HL-60/S4 treated with retinoic acid at 250 ng/mL for 4 days and 3 days (cell line): ENCODE results near the gene ADGRV1.
"Not testable (repeated sequence)": the region's sequence is repeated elsewhere in the genome, so short reads cannot be mapped to it uniquely, and the experiment has no call there.

Experiments used
- in situ Hi-C: fragments of 300-500 bp; cut with MboI; formaldehyde crosslinking; loops from 2 replicates; pipeline ENCODE4 v1.7.0; 2022; ENCODE audit warnings: low sequenced_read_pairs

Gene ADGRV1

DNA sequence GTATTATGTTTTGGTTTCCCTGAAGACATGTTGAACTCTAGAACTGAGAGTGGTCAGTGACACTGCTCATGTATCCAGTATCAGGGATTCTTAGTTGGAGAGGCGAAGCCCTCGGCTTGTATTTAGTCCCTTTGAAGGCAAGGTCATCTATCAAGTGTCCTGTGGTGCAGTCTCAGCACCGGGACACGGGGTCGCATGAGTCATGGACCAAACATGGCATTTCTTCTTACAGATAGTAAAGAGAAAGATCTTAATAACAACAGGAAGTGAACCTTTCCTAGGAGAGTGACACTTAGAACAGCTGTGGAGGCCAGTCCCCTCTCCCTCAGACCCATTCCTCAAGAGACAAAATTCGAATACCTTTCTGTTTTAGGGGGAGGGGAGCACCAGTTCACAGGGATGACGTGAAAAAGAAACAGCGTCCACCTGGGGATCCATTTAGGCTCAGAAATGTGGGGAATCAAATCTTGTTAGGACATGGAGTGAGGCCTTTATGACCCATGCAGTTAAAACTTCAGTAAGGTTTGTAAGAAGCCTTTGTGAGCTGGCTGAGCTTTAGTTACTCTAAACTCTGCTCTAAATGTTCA, 86.5 kb downstream of the ADGRV1 start:
- in situ Hi-C loops = no loop called here

DNA sequence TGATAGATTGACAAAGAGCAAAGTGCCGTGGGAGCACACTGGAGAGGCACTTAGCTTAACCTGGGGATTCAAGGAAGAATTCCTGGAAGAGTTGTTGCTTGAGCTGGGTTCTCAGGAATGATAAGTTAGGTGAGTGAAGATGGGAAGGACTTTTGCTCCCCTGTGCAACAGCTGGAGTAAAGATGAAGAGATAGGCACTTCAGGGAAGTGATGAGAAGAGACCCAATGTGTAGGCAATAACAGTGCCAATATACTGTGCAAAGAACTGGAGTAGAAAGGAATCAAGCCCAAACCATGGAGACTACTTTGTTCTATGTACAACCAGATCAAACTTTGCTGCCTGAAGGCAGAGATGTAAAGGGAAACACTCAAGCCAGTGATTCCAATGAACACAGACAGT, 92.2 kb downstream of the ADGRV1 start:
- in situ Hi-C loops = no loop called here

DNA sequence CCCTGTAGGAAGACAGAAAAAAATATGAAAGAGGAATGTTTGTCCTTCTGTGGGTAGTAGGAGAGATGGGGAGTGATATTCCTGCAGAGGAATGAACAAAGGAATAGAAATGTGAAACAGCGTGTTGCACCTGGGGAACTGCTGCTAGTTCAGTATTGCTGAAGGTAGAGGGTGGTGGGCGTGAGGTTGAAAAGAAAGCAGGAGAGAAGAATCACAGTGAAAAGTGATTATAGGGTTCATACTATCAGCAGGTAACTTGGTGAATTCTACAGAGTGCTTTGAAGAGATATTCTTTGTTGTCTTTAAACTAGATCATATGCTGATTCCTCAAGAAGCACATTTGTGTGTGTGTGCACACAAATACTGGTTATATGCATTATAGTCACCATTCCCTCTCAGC, 95.6 kb downstream of the ADGRV1 start:
- in situ Hi-C loops = no loop called here

DNA sequence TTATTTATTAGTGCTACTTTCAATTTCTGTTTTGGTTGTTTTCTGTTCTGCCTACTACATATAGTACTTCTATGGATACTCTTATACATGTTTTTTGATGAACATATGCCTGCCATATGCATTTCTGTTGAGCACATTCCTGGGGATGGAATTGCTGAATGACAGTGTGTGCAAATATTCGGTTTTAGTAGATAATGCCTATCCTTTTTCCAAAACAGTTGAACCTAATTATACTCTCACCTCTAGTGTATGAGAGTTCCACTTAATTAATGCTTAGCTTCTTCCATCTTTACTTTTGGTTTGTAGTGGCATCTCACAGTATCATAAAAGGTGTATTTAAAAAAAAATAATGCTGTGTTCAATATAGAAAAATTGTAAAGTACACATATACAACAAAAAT, 96.8 kb downstream of the ADGRV1 start:
- in situ Hi-C loops = no loop called here

DNA sequence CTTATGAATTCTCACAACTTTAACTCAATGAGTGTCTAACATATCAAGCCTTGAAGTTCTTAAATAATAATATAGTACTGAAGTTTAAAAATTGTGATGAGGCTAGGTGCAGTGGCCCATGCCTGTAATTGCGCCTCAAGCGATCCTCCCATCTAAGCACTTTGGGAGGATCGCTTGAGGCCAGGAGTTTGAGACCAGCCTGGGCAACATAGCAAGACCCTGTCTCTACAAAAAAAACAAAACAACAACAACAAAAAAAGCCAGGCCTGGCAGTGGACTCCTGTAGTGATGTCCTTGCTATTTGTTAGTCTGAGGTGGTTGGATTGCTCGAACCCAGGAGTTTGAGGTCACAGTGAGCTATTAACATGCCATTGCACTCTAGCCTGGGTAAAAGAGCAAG, 98.4 kb downstream of the ADGRV1 start:
- in situ Hi-C loops = no loop called here

DNA sequence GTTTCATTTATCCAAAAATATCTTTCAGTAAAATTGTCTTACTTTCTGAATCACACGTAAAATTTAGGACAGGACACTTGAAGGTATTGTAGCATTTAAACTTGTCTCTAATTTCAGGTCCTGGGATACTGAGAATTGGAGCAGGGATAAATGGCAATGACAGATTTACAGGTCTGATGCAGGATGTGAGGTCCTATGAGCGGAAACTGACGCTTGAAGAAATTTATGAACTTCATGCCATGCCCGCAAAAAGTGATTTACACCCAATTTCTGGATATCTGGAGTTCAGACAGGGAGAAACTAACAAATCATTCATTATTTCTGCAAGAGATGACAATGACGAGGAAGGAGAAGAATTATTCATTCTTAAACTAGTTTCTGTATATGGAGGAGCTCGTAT, 99.2 kb downstream of the ADGRV1 start:
- in situ Hi-C loops = no loop called here

DNA sequence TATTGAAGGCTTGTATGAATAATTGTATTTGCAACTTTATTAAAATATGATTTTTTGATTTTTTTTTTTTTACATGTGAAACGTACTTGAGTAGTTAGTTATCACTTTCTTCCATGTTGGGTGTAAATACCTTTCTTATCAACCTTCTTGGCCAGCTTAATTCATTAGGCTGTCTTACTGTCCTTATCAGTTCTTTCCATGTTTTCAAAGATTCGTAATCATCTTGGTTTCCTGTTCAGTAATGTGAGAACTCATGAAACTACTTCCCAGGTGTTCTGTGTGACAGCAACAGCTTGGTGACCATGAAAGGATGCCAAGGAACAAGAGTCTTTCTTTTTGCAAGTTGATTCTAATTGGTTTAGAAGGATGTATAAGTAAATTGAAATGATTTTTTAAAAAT, 100.0 kb downstream of the ADGRV1 start:
- in situ Hi-C loops = no loop called here

DNA sequence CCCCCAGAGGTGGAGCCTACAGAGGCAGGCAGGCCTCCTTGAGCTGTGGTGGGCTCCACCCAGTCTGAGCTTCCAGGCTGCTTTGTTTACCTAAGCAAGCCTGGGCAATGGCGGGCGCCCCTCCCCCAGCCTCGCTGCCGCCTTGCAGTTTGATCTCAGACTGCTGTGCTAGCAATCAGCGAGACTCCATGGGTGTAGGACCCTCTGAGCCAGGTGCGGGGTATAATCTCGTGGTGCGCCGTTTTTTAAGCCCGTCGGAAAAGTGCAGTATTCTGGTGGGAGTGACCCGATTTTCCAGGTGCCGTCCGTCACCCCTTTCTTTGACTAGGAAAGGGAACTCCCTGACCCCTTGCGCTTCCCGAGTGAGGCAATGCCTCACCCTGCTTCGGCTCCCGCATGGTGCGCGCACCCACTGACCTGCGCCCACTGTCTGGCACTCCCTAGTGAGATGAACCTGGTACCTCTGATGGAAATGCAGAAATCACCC, 109.5 kb downstream of the ADGRV1 start:
- in situ Hi-C loops = not testable (repeated sequence)

DNA sequence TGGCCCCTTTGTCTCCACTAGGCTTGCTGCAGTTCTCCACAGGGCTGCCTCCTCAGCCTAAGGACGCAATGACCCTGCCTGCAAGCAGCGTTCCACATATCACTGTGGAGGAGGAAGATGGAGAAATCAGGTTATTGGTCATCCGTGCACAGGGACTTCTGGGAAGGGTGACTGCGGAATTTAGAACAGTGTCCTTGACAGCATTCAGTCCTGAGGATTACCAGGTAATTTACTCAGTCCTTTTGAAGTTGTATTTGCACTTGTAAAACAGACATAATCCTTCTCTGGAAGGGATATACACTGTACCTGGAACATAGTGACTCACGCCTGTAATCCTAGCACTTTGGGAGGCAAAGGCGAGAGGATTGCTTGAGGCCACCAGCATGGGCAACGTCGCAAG, 116.6 kb downstream of the ADGRV1 start:
- in situ Hi-C loops = no loop called here

DNA sequence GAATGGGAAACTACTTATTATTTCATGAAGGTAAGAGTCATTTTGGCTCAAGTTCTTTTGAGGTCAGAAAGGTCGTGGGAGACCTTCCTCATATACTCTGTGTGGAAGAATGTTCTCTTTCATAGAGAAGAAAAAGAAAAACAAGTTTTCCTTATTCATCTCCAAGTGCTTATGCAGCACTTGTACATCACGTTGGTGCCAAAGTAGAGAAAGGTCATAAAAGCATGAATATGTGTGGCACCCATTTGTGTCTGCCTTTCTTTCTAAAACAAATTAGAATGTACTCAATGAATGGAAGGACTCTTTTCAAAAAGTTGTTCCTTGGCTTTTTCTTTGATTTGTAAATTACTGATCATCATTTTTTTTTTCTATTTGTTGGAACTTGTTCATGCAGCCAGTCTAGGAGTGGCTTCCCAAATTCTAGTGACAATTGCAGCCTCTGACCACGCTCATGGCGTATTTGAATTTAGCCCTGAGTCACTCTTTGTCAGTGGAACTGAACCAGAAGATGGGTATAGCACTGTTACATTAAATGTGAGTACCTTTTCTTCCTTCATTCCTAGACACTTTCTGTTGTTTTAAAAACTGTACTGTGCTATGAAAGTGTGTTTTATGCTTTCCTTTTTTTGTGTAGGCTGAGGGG, 122.4 kb downstream of the ADGRV1 start:
- in situ Hi-C loops = no loop called here

DNA sequence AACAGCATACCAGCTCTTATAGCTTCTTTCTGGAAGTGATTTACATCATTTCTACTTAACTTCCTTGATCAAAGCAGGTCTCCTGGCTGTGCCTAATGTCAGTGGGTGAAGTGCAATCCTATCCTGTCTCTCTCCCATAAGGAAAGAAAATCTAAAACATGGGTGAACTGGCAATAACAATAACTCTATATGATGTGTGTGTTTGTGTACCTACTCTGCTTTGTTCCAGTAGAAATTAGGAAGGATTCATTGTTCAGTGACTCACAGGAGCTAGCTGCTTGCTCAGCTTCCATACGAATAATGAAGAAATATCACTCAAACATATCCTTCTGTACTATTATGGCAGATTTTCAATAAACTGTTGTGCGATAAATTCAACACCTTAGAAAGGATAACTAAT, 123.7 kb downstream of the ADGRV1 start:
- in situ Hi-C loops = no loop called here

DNA sequence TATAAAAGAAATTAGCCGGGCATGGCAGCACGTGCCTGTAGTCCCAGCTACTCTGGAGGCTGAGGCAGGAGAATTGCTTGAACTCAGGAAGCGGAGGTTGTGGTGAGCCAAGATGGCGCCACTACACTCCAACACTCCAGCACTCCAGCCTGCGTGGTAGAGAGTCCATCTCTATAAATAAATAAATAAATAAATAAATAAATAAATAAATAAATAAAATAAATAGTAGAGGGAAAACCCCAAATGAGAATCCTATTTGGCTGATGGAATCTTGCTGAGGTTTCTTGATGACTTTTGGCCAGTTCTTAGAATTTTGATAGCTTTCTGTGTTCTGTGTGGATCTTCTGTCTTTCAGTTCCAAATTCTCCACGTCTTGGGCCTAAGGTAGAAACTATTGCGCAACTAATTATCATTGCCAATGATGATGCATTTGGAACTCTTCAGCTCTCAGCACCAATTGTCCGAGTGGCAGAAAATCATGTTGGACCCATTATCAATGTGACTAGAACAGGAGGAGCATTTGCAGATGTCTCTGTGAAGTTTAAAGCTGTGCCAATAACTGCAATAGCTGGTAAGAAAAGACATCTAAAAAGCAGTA, 126.9 kb downstream of the ADGRV1 start:
- in situ Hi-C loops = no loop called here

DNA sequence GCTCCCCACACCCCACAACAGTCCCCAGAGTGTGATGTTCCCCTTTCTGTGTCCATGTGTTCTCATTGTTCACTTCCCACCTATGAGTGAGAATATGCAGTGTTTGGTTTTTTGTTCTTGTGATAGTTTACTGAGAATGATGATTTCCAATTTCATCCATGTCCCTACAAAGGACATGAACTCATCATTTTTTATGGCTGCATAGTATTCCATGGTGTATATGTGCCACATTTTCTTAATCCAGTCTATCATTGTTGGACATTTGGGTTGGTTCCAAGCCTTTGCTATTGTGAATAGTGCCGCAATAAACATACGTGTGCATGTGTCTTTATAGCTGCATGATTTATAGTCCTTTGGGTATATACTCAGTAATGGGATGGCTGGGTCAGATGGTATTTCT, 127.8 kb downstream of the ADGRV1 start:
- in situ Hi-C loops = not testable (repeated sequence)

DNA sequence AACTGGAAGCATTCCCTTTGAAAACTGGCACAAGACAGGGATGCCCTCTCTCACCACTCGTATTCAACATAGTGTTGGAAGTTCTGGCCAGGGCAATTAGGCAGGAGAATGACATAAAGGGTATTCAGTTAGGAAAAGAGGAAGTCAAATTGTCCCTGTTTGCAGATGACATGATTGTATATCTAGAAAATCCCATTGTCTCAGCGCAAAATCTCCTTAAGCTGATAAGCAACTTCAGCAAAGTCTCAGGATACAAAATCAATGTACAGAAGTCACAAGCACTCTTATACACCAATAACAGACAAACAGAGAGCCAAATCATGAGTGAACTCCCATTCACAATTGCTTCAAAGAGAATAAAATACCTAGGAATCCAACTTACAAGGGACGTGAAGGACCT, 128.9 kb downstream of the ADGRV1 start:
- in situ Hi-C loops = not testable (repeated sequence)

DNA sequence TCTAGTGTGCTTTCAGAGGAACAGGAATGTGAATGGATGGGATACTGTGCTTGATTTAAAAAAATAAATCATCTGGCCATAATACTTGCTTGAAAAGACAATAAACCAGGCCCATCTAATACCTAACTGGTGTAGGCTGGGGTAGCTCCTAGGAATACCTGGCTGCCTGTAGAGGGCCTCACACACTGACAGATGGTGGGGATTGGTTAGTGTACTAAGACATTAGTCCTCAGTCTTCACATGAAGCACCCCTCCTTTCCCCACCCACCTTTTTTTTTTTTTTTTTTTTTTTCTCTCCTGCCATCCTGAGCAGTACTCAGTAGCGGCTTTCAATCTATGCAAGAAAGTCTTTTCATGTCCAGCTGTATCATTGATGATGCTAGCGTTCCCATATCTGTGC, 130.5 kb downstream of the ADGRV1 start:
- in situ Hi-C loops = no loop called here

DNA sequence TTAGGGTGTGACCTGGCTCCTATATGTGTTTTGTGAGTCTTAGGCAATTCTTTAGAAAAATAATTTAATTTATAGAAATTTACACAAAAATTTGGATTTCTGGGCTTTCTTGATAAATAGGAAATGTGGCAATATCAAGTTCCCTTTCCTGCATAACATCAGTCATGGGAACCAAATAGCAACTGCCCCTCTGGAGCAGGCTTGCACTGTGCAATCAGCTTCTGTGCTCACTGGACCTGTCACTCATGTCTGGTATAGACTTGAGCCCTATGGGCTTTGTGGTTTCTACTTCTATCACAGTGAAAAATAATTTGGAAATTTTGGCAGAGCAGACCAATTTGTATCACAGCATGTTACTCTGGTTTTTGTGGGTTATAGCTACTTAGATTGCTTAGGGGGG, 131.7 kb downstream of the ADGRV1 start:
- in situ Hi-C loops = no loop called here

DNA sequence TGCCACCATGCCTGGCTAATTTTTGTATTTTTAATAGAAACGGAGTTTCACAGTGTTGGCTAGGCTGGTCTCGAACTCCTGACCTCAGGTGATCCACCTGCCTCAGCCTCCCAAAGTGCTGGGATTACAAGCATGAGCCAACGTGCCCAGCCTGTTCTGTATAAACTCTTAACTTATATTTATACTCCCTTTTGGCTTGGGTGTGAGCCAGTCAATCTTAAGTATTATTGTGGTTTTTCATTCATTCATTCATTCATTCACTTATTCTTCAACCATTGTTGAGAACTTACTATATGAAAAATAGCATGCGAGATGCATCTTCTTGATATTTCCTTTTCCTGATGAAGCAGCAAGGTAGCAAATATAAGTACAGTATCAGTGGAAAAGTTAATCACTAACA, 132.9 kb downstream of the ADGRV1 start:
- in situ Hi-C loops = no loop called here

DNA sequence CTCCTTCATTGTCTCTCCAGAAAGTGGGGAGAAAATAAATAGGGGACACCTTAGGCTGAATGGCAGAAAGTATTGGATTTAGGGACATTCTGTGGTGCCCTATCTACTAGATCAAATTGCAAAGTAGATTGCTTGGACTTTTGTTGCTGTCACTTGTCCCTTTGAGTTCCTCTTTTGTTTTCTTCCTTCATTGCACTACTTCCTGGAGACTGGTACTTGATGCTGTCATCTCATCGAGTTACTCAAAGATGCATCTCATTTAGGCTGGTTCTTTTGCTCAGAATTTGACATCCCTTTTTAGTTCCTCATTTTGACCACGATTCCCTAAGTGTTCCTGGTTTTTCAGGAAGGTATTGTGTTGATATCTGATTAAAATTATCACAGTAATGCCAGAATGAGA, 137.6 kb downstream of the ADGRV1 start:
- in situ Hi-C loops = no loop called here

DNA sequence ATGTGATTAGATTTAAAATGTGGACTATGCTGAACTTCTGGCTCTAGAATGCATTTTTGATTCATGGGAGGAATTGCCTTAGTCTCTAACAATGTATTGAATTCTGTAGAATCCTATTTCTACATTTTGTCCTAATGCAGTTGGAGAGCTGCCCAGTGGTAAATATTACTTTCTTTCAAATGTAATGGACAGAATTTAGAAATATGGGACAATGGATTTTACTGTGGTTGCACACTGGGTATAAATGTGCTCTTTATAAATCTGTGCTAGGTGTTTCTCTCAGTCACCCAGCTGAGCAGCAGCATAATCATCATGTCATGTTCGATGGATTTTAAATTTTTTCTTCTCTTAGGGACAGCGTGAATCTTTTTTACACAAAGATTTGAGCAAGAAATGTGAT, 141.7 kb downstream of the ADGRV1 start:
- in situ Hi-C loops = no loop called here

DNA sequence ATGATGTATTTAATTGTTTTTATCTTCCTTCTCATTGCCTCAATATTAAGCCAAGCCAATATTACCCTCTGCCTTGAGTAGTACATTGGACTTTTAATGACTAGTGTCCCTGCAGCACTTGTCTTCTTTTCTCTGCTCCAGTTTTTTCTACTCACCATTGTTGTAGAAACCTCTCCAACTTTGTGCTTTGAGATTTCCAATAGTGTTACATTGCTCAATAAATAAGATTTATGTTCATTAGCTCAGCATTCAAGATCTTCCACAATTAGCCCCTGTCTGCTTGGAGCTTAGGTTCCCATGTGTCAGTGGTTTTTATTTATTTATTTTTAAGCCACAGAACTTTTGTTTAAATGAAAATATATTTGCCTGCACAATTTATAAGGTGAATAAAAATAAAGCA, 145.3 kb downstream of the ADGRV1 start:
- in situ Hi-C loops = no loop called here

DNA sequence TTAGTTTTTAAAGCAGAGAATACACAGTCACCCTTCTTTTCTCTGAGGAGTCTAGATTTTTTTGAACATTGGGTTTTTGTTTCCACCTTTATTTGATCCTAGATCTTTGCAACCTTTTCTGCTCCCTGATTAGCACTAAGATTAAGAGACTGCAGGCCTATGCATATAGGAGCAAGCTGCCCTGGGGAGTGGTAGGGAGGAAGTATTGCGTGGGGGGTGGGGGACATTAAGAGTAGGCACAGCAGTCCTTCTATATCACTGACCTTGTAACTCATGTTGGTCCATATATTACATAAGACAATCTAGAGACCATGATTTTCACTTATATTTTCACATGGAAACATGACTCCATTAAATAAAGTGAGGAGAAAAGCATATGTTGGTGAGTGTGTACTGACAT, 149.1 kb downstream of the ADGRV1 start:
- in situ Hi-C loops = no loop called here

DNA sequence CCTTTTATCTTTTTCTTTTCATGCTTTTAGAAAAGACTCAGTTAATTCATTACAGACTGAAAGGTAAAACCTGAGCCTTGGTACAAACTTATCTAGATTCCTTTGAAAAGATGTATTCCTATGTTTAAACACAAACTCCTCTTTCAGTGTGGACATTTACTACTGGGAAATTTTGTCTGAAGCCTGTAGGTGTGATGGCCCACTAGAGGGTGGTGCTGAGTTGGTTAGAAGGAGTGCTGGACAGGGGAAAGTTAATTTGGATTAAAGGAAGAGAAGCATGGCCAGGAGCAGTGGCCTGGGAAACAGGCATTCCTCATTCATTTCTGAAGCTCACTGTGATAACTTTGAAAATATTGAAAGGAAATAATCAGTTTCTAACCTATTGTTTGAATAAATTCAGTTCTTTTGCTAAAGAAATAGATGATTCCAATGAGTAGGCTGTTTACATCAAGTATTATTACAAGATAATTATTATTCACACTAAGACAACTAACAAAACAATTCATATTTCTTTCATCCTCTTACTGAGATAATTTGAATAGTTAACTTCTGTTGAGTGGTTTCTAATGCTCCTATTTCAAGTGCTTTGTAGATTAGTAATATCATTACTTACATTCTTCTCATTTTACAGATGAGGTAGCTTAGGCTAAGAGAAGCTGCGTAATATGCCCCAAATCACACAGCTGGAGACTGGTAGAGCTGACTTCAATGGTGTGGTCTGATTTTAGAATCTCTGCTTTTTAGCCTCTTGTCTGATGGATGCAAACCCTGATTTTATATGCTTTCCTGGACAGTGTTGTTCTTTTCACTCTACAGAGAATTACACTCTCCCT, 150.9 kb downstream of the ADGRV1 start:
- in situ Hi-C loops = no loop called here
